Omental fat pad (tissue), 4 donors: Measurements from ENCODE around the gene URB1. TPM values are rescaled to one million over a fixed set of nuclear protein-coding genes. Genes with fewer than 3 reads are reported as not detected.
"Not testable (repeated sequence)": the region's sequence is repeated elsewhere in the genome, so short reads cannot be mapped to it uniquely, and the experiment has no call there.

Source experiments
- ATAC-seq: fragments of 150-250 bp; one replicate; pipeline ENCODE4 v1.9.1; 2016; ENCODE audit warnings: mild to moderate bottlenecking, moderate library complexity; ENCODE audit not compliant: low FRiP score
- DNase-seq: peaks from one replicate; pipeline ENCODE4 v3.0.0-alpha.2; 2019; ENCODE audit warnings: low spot score
- CTCF ChIP-seq, 3 donors: fragments of 450-650 bp; IDR thresholded peaks; one replicate each; pipeline ENCODE4 v1.5.1; 2016 to 2017; ENCODE audit warnings: antibody characterized with exemption in 3 of 3, mild to moderate bottlenecking in 3 of 3, moderate library complexity in 2 of 3
- total RNA-seq, 4 donors: library from RNA; depleted of rRNA; stranded (reverse); fragments of >200 nt; gene quantifications; one replicate each; pipeline ENCODE4 v1.1.0, GENCODE V29; 2016

URB1 gene
- total RNA-seq, 4 donors from 2014 or later: 17.3 to 48.5 (median 17.4) TPM

GRCh38 chr21:32392299-32392879, 423 bp downstream of the URB1 start:
- DNase-seq (no peak), ATAC-seq (peak; percentile 39)
- no peak for TF ChIP-seq CTCF (IDR thresholded peaks at IDR 0.05)

GRCh38 chr21:32391755-32392154, 1.1 kb downstream of the URB1 start:
- no peak for DNase-seq
- no peak for TF ChIP-seq CTCF (IDR thresholded peaks at IDR 0.05)
- ATAC-seq: no peak

GRCh38 chr21:32390537-32391224, 2.1 kb downstream of the URB1 start:
- not testable (repeated sequence) for ATAC-seq, DNase-seq

GRCh38 chr21:32389337-32390015, 3.3 kb downstream of the URB1 start:
- DNase-seq: no peak
- TF ChIP-seq CTCF (IDR thresholded peaks at IDR 0.05): no peak
- no peak for ATAC-seq

- ATAC-seq (no peak), DNase-seq (no peak)
- no peak for TF ChIP-seq CTCF (IDR thresholded peaks at IDR 0.05)
These were observed 4.5 kb downstream of the URB1 start for GRCh38 chr21:32388306-32388705.

GRCh38 chr21:32387151-32387550, 5.7 kb downstream of the URB1 start:
- no peak for TF ChIP-seq CTCF (IDR thresholded peaks at IDR 0.05)
- DNase-seq (no peak), ATAC-seq (no peak)

- ATAC-seq: no peak
- no peak for TF ChIP-seq CTCF (IDR thresholded peaks at IDR 0.05)
- DNase-seq: no peak
These were observed 6.5 kb downstream of the URB1 start for GRCh38 chr21:32386195-32386870.
